SK-N-MC (cell line): Measurements from ENCODE around the gene TLCD5.

Experiments
- FOXP2 ChIP-seq: optimal IDR thresholded peaks from 2 replicates; pipeline ENCODE3; 2011; ENCODE audit warnings: mild to moderate bottlenecking, moderate library complexity; ENCODE audit not compliant: insufficient read depth; ENCODE audit errors: extremely low read length, control extremely low read depth
- POLR2AphosphoS5 ChIP-seq: IDR thresholded peaks from 2 replicates; pipeline ENCODE4 v1.6.1; 2012; ENCODE audit warnings: mild to moderate bottlenecking, low read depth, low read length, borderline replicate concordance

- no peak for TF ChIP-seq FOXP2
- TF ChIP-seq POLR2AphosphoS5: no peak
These were observed 27.3 kb downstream of the TLCD5 start for GRCh38 chr11:120352405-120352804.
